GM21367 (cell line): Measurements from ENCODE around the gene ATF6B.
"Not testable (repeated sequence)": the region's sequence is repeated elsewhere in the genome, so short reads cannot be mapped to it uniquely, and the experiment has no call there.

ENCODE experiments used
- ATAC-seq: cut with Tn5 transposase; IDR thresholded peaks from one replicate; pipeline ENCODE4 v1.9.1; 2021; ENCODE audit not compliant: unreplicated experiment

Gene ATF6B

GRCh38 chr6:32083812-32084768 lies 44.0 kb downstream of the ATF6B start:
- no peak for ATAC-seq

- no peak for ATAC-seq
These were observed 45.1 kb downstream of the ATF6B start for GRCh38 chr6:32082935-32083334.

GRCh38 chr6:32082478-32082877 lies 45.6 kb downstream of the ATF6B start:
- ATAC-seq, result no peak

- ATAC-seq, result no peak
These were observed 46.7 kb downstream of the ATF6B start for GRCh38 chr6:32081168-32081990.

GRCh38 chr6:32079566-32080290 lies 48.3 kb downstream of the ATF6B start:
- ATAC-seq, result no peak

GRCh38 chr6:32076321-32076809 lies 51.7 kb downstream of the ATF6B start:
- no peak for ATAC-seq

GRCh38 chr6:32075781-32076180 lies 52.3 kb downstream of the ATF6B start:
- ATAC-seq, result no peak

- ATAC-seq, result no peak
These were observed 53.0 kb downstream of the ATF6B start for GRCh38 chr6:32074996-32075532.

- no peak for ATAC-seq
These were observed 54.4 kb downstream of the ATF6B start for GRCh38 chr6:32073613-32074012.

GRCh38 chr6:32073101-32073500 lies 54.9 kb downstream of the ATF6B start:
- ATAC-seq, result no peak

- ATAC-seq, result no peak
These were observed 57.1 kb downstream of the ATF6B start for GRCh38 chr6:32070814-32071543.

- ATAC-seq, result no peak
These were observed 58.0 kb downstream of the ATF6B start for GRCh38 chr6:32069878-32070515.

- ATAC-seq, result no peak
These were observed 58.6 kb downstream of the ATF6B start for GRCh38 chr6:32069460-32069859.

GRCh38 chr6:32068867-32069266 lies 59.2 kb downstream of the ATF6B start:
- no peak for ATAC-seq

GRCh38 chr6:32068315-32068714 lies 59.7 kb downstream of the ATF6B start:
- not testable (repeated sequence) for ATAC-seq

- not testable (repeated sequence) for ATAC-seq
These were observed 60.5 kb downstream of the ATF6B start for GRCh38 chr6:32067521-32067920.
